Measurements from ENCODE around the gene FOXO3.
"Not testable (repeated sequence)": the region's sequence is repeated elsewhere in the genome, so short reads cannot be mapped to it uniquely, and the experiment has no call there.

FOXO3 gene
- long read RNA-seq, donor 1, full-length matches to known transcripts, result 2 of 2 reads
- long read RNA-seq, donor 1, partial matches to known transcripts, result 0 of 2 reads
- long read RNA-seq, donor 1, other reads (novel, unspliced or antisense), result 0 of 2 reads
- long read RNA-seq, donor 2, full-length matches to known transcripts, result 2 of 13 reads
- long read RNA-seq, donor 2, partial matches to known transcripts, result 11 of 13 reads
- long read RNA-seq, donor 2, other reads (novel, unspliced or antisense), result 0 of 13 reads
- long read RNA-seq, donor 3, full-length matches to known transcripts, result 5 of 10 reads
- long read RNA-seq, donor 3, partial matches to known transcripts, result 5 of 10 reads
- long read RNA-seq, donor 3, other reads (novel, unspliced or antisense), result 0 of 10 reads
- long read RNA-seq, donor 4, full-length matches to known transcripts, result 7 of 17 reads
- long read RNA-seq, donor 4, partial matches to known transcripts, result 10 of 17 reads
- long read RNA-seq, donor 4, other reads (novel, unspliced or antisense), result 0 of 17 reads
- long read RNA-seq, donor 5, full-length matches to known transcripts, result 4 of 22 reads
- long read RNA-seq, donor 5, partial matches to known transcripts, result 18 of 22 reads
- long read RNA-seq, donor 5, other reads (novel, unspliced or antisense), result 0 of 22 reads
- long read RNA-seq, donor 6, full-length matches to known transcripts, result 4 of 74 reads
- long read RNA-seq, donor 6, partial matches to known transcripts, result 70 of 74 reads
- long read RNA-seq, donor 6, other reads (novel, unspliced or antisense), result 0 of 74 reads
- long read RNA-seq, donor 7, full-length matches to known transcripts, result 14 of 56 reads
- long read RNA-seq, donor 7, partial matches to known transcripts, result 42 of 56 reads
- long read RNA-seq, donor 7, other reads (novel, unspliced or antisense), result 0 of 56 reads
- long read RNA-seq, donor 8, full-length matches to known transcripts, result 12 of 19 reads
- long read RNA-seq, donor 8, partial matches to known transcripts, result 7 of 19 reads
- long read RNA-seq, donor 8, other reads (novel, unspliced or antisense), result 0 of 19 reads

- DNase-seq, result peak; percentile 92
These were observed at the start of gene FOXO3 for GRCh38 chr6:108560463-108561308. Gene FOXO3, plus strand, starts transcription at chr6:108560917. Its CDS starts 292 bp downstream, at chr6:108561209.

- no peak for DNase-seq
These were observed 41.8 kb upstream of the FOXO3 start for GRCh38 chr6:108518714-108519576.

- DNase-seq, result no peak
These were observed 39.1 kb upstream of the FOXO3 start for GRCh38 chr6:108521616-108522107.

GRCh38 chr6:108523697-108524096 is 37.0 kb upstream of the FOXO3 start:
- no peak for DNase-seq

- DNase-seq, result no peak
These were observed 36.0 kb upstream of the FOXO3 start for GRCh38 chr6:108524528-108525248.

GRCh38 chr6:108526739-108527174 is 34.0 kb upstream of the FOXO3 start:
- peak; percentile 18 for DNase-seq

GRCh38 chr6:108528878-108529277 is 31.8 kb upstream of the FOXO3 start:
- no peak for DNase-seq

GRCh38 chr6:108531332-108531731 is 29.4 kb upstream of the FOXO3 start:
- no peak for DNase-seq

- DNase-seq, result no peak
These were observed 25.5 kb upstream of the FOXO3 start for GRCh38 chr6:108535114-108535742.

- not testable (repeated sequence) for DNase-seq
These were observed 24.7 kb upstream of the FOXO3 start for GRCh38 chr6:108535920-108536535.

- DNase-seq, result peak; percentile 48
These were observed 18.6 kb upstream of the FOXO3 start for GRCh38 chr6:108541843-108542759.

GRCh38 chr6:108543175-108543940 is 17.4 kb upstream of the FOXO3 start:
- no peak for DNase-seq

GRCh38 chr6:108544606-108545005 is 16.1 kb upstream of the FOXO3 start:
- no peak for DNase-seq

- no peak for DNase-seq
These were observed 14.4 kb upstream of the FOXO3 start for GRCh38 chr6:108546079-108547049.

GRCh38 chr6:108549241-108549640 is 11.5 kb upstream of the FOXO3 start:
- no peak for DNase-seq

- no peak for DNase-seq
These were observed 11.0 kb upstream of the FOXO3 start for GRCh38 chr6:108549741-108550140.

Measured in right kidney (tissue), 9 donors.